IPS DF 6.9 (cell line): Measurements from ENCODE around the gene RALA.

Experiments used
- DNase-seq: peaks from one replicate; pipeline ENCODE4 v3.0.0-alpha.2; 2013; ENCODE audit warnings: low read depth, low spot score
- H3K27ac ChIP-seq: one replicate; pipeline ENCODE4 v1.5.1; 2013; ENCODE audit warnings: low read length, control low read depth
- H3K27me3 ChIP-seq: 2 replicates; pipeline ENCODE4 v1.6.1; 2013; ENCODE audit warnings: mild to moderate bottlenecking, low read length; ENCODE audit not compliant: control insufficient read depth, insufficient read depth
- H3K36me3 ChIP-seq: 2 replicates; pipeline ENCODE4 v1.6.1; 2013; ENCODE audit warnings: low read length; ENCODE audit not compliant: control insufficient read depth, insufficient read depth
- H3K4me1 ChIP-seq: 2 replicates; pipeline ENCODE4 v1.6.1; 2013; ENCODE audit warnings: low read length; ENCODE audit not compliant: control insufficient read depth, insufficient read depth
- H3K4me3 ChIP-seq: 2 replicates; pipeline ENCODE4 v1.5.1; 2013; ENCODE audit warnings: mild to moderate bottlenecking, low read length
- H3K9me3 ChIP-seq: 2 replicates; pipeline ENCODE4 v1.6.1; 2013; ENCODE audit warnings: low read length, inconsistent platforms; ENCODE audit not compliant: control insufficient read depth, insufficient read depth
- WGBS: extraction: QIAGEN DNeasy Blood & Tissue Kit; methylation state at CpG from one replicate; pipeline ENCODE4 v1.1.7; 2013; ENCODE audit warnings: mixed read lengths, missing lambda C conversion rate; ENCODE audit not compliant: insufficient read length, insufficient coverage; 5-methylcytosine and 5-hydroxymethylcytosine counted together

The RALA gene

GRCh38 chr7:39700165-39700564 is 76.8 kb downstream of the RALA start:
- Histone ChIP-seq H3K27ac (no peak overlapping the region), H3K4me3 (no peak overlapping the region), H3K27me3 (no peaks in the 10 kb centered on the region), H3K36me3 (no peaks in the 10 kb centered on the region), H3K4me1 (no peaks in the 10 kb centered on the region), H3K9me3 (no peaks in the 10 kb centered on the region)
- no peak for DNase-seq
- no CpG with 5 or more reads among the region's 2 CpGs for WGBS

GRCh38 chr7:39700932-39701331 is 77.6 kb downstream of the RALA start:
- no peak for DNase-seq
- Histone ChIP-seq H3K27ac (no peak overlapping the region), H3K36me3 (no peaks in the 10 kb centered on the region), H3K4me3 (no peak overlapping the region), H3K9me3 (no peaks in the 10 kb centered on the region), H3K4me1 (no peaks in the 10 kb centered on the region), H3K27me3 (no peaks in the 10 kb centered on the region)
- WGBS, result no CpG with 5 or more reads among the region's 8 CpGs

GRCh38 chr7:39702133-39702532 is 78.8 kb downstream of the RALA start:
- WGBS, result no CpG with 5 or more reads among the region's 4 CpGs
- Histone ChIP-seq H3K27ac (no peak overlapping the region), H3K36me3 (no peaks in the 10 kb centered on the region), H3K27me3 (no peaks in the 10 kb centered on the region), H3K4me3 (no peak overlapping the region), H3K4me1 (no peaks in the 10 kb centered on the region), H3K9me3 (no peaks in the 10 kb centered on the region)
- DNase-seq, result no peak

GRCh38 chr7:39703144-39703543 is 79.8 kb downstream of the RALA start:
- DNase-seq, result no peak
- Histone ChIP-seq H3K27ac (no peak overlapping the region), H3K4me1 (no peaks in the 10 kb centered on the region), H3K36me3 (no peaks in the 10 kb centered on the region), H3K4me3 (no peak overlapping the region), H3K27me3 (no peaks in the 10 kb centered on the region), H3K9me3 (no peaks in the 10 kb centered on the region)
- WGBS, result no CpG with 5 or more reads among the region's 5 CpGs

- WGBS, result no CpG with 5 or more reads among the region's 5 CpGs
- no peaks in the 10 kb centered on the region for H3K9me3 ChIP-seq
- no peaks in the 10 kb centered on the region for H3K36me3 ChIP-seq
- no peak overlapping the region for H3K27ac ChIP-seq
- no peak for DNase-seq
- H3K4me1 ChIP-seq, result no peaks in the 10 kb centered on the region
- H3K4me3 ChIP-seq, result no peak overlapping the region
- no peaks in the 10 kb centered on the region for H3K27me3 ChIP-seq
These were observed 85.7 kb downstream of the RALA start for GRCh38 chr7:39709029-39709428.

GRCh38 chr7:39709768-39710311 is 86.5 kb downstream of the RALA start:
- Histone ChIP-seq H3K36me3 (no peaks in the 10 kb centered on the region), H3K4me1 (no peaks in the 10 kb centered on the region), H3K27me3 (no peaks in the 10 kb centered on the region), H3K4me3 (no peak overlapping the region), H3K9me3 (peaks cover 4% of the 10 kb centered on the region), H3K27ac (no peak overlapping the region)
- no peak for DNase-seq
- WGBS, result no CpG with 5 or more reads among the region's 3 CpGs

- Histone ChIP-seq H3K4me3 (no peak overlapping the region), H3K36me3 (no peaks in the 10 kb centered on the region), H3K4me1 (no peaks in the 10 kb centered on the region), H3K27me3 (no peaks in the 10 kb centered on the region), H3K9me3 (peaks cover 7% of the 10 kb centered on the region), H3K27ac (no peak overlapping the region)
- no peak for DNase-seq
- no CpG with 5 or more reads among the region's 1 CpG for WGBS
These were observed 89.4 kb downstream of the RALA start for GRCh38 chr7:39712751-39713150.

- WGBS, result no CpG with 5 or more reads among the region's 1 CpG
- Histone ChIP-seq H3K27ac (no peak overlapping the region), H3K4me3 (no peak overlapping the region), H3K27me3 (no peaks in the 10 kb centered on the region), H3K36me3 (no peaks in the 10 kb centered on the region), H3K4me1 (no peaks in the 10 kb centered on the region), H3K9me3 (peaks cover 7% of the 10 kb centered on the region)
- DNase-seq, result no peak
These were observed 91.2 kb downstream of the RALA start for GRCh38 chr7:39714447-39715091.

GRCh38 chr7:39720586-39720985 is 97.2 kb downstream of the RALA start:
- Histone ChIP-seq H3K9me3 (no peaks in the 10 kb centered on the region), H3K27ac (no peak overlapping the region), H3K4me3 (no peak overlapping the region), H3K27me3 (no peaks in the 10 kb centered on the region), H3K36me3 (no peaks in the 10 kb centered on the region), H3K4me1 (no peaks in the 10 kb centered on the region)
- DNase-seq, result no peak
- WGBS, result no CpG with 5 or more reads among the region's 7 CpGs

- Histone ChIP-seq H3K4me3 (no peak overlapping the region), H3K27ac (no peak overlapping the region), H3K36me3 (no peaks in the 10 kb centered on the region), H3K27me3 (no peaks in the 10 kb centered on the region), H3K4me1 (no peaks in the 10 kb centered on the region), H3K9me3 (no peaks in the 10 kb centered on the region)
- no CpG with 5 or more reads among the region's 3 CpGs for WGBS
- DNase-seq, result no peak
These were observed 98.0 kb downstream of the RALA start for GRCh38 chr7:39721345-39721744.
